GM12874 (cell line): ENCODE measurements around the gene TYMP.

ENCODE experiments used
- CTCF ChIP-seq: IDR thresholded peaks from 2 replicates; pipeline ENCODE4 v1.5.1; 2011; ENCODE audit warnings: low read depth, mild to moderate bottlenecking, control low read depth, low read length, moderate library complexity; ENCODE audit not compliant: insufficient read depth

TYMP gene

DNA sequence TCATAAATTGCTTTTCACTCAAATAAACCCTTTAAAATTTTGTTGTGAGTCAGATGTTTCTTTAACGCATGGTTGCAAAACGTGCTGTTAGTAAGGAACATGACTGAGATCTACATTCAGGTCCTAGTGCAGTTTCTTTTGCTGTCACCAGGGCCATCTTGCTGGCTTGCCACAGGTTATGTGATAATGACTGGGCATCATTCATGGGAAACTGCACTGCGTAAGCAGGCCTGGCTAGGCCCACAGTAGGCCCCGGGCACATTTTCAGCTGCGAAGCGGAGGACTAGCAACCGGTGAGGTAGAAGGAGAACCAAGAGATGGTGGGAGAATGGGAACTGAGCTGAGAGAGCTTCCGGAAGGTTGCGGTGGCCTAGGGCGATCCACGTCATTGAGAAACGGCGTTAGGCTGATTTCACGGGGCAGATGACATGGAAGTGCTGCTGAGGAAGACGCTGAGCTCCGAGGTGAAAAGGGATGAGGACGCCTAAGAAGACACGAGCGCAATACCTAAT is 12.7 kb upstream of the TYMP start:
- TF ChIP-seq CTCF, result no peak

DNA sequence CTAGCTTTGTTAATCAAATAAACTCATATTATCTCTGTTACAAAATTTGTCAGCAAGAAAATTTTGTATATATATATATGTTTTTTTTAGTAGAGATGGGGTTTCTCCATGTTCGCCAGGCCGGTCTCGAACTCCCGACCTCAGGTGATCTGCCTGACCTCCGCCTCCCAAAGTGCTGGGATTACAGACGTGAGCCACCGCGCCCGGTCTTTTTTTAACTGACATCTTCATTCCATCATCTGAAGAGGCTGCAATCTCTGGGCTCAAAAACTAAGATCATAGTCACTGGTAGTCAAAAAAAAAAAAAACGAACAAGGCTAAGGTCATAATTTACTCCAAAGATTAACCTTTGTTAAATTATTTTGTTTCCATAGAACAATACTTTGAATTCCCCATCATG is 10.6 kb upstream of the TYMP start:
- TF ChIP-seq CTCF, result no peak

GRCh38 chr22:50537765-50538164 is 8.0 kb upstream of the TYMP start:
- TF ChIP-seq CTCF, result no peak

- TF ChIP-seq CTCF, result no peak
These were observed 6.4 kb upstream of the TYMP start for GRCh38 chr22:50536226-50536625.

GRCh38 chr22:50535113-50535512 is 5.3 kb upstream of the TYMP start:
- no peak for TF ChIP-seq CTCF

GRCh38 chr22:50532824-50533796 is 3.3 kb upstream of the TYMP start:
- TF ChIP-seq CTCF, result no peak

GRCh38 chr22:50531962-50532674 is 2.3 kb upstream of the TYMP start:
- no peak for TF ChIP-seq CTCF
